HepG2 (cell line): ENCODE measurements around the gene VAMP5.

Experiments
- ARNT ChIP-seq: fragments of 450-650 bp; IDR thresholded peaks from 2 replicates; pipeline ENCODE4 v1.6.1; 2017
- ERF ChIP-seq: IDR thresholded peaks from 2 replicates; pipeline ENCODE4 v1.6.1; 2018; ENCODE audit warnings: missing biosample characterization, missing genetic modification reagents
- FIP1L1 ChIP-seq: fragments of 200-400 bp; formaldehyde crosslinking; IDR thresholded peaks from 2 replicates; pipeline ENCODE4 v1.6.1; 2018; ENCODE audit warnings: low read depth, mild to moderate bottlenecking, low read length, moderate library complexity, borderline replicate concordance; ENCODE audit not compliant: insufficient read depth
- SNRNP70 ChIP-seq: fragments of 200-400 bp; formaldehyde crosslinking; IDR thresholded peaks from 2 replicates; pipeline ENCODE4 v1.6.1; 2017; ENCODE audit warnings: mild to moderate bottlenecking, low read depth, low read length, moderate library complexity
- ZFX ChIP-seq: sonication (generic); formaldehyde crosslinking; IDR thresholded peaks from 2 replicates; pipeline ENCODE4 v1.4.0; 2020; ENCODE audit warnings: mild to moderate bottlenecking, low read depth, missing genetic modification reagents, moderate library complexity
- ZFY ChIP-seq: sonication (generic); formaldehyde crosslinking; IDR thresholded peaks from 2 replicates; pipeline ENCODE4 v1.4.0; 2020; ENCODE audit warnings: missing genetic modification reagents
- ZNF446 ChIP-seq: sonication (generic); formaldehyde crosslinking; IDR thresholded peaks from 2 replicates; pipeline ENCODE4 v1.5.0; 2020; ENCODE audit warnings: mild to moderate bottlenecking, missing genetic modification reagents

- TF ChIP-seq ZFY (CRISPR knock-in tag) (no peak), FIP1L1 (no peak), ZFX (no peak), ARNT (no peak), SNRNP70 (no peak), ERF (CRISPR knock-in tag) (no peak), ZNF446 (CRISPR knock-in tag) (no peak)
Observed at GRCh38 chr2:85542777-85543176, 41.5 kb upstream of the VAMP5 start.
